Neuronal stem cell (in vitro differentiated cells): ENCODE data around the gene CCDC92.

Source experiments
- DNase-seq: peaks from one replicate; pipeline ENCODE4 v3.0.0-alpha.2; 2013; ENCODE audit warnings: low spot score
- H2AFZ ChIP-seq: one replicate; pipeline ENCODE4 v1.6.1; 2013; ENCODE audit warnings: mild to moderate bottlenecking, low read length, inconsistent platforms
- H2AK5ac ChIP-seq: 2 replicates; pipeline ENCODE4 v1.6.1; 2013; ENCODE audit warnings: low read depth, mild to moderate bottlenecking, inconsistent platforms, low read length, moderate library complexity, mixed read lengths
- H2BK120ac ChIP-seq: 2 replicates; pipeline ENCODE4 v1.6.1; 2013; ENCODE audit warnings: low read depth, mild to moderate bottlenecking, inconsistent platforms, low read length, moderate library complexity, mixed read lengths
- H2BK12ac ChIP-seq: one replicate; pipeline ENCODE4 v1.6.1; 2013; ENCODE audit warnings: low read length, inconsistent platforms
- H2BK15ac ChIP-seq: 2 replicates; pipeline ENCODE4 v1.6.1; 2013; ENCODE audit warnings: mild to moderate bottlenecking, low read length, inconsistent platforms, mixed read lengths
- H2BK5ac ChIP-seq: one replicate; pipeline ENCODE4 v1.6.1; 2013; ENCODE audit warnings: inconsistent platforms, mild to moderate bottlenecking, low read length, moderate library complexity
- H3K14ac ChIP-seq: one replicate; pipeline ENCODE4 v1.6.1; 2013; ENCODE audit warnings: low read length, inconsistent platforms
- H3K18ac ChIP-seq: 2 replicates; pipeline ENCODE4 v1.6.1; 2013; ENCODE audit warnings: low read length, inconsistent platforms
- H3K23ac ChIP-seq: 2 replicates; pipeline ENCODE4 v1.6.1; 2013; ENCODE audit warnings: low read depth, mild to moderate bottlenecking, mixed read lengths, low read length, inconsistent platforms; ENCODE audit not compliant: poor library complexity
- H3K27ac ChIP-seq: replicated peaks from 3 replicates; pipeline ENCODE4 v1.5.1; 2013; ENCODE audit warnings: low read length, inconsistent platforms
- H3K27me3 ChIP-seq, 3 experiments: 2 replicates each; pipeline ENCODE4 v1.6.1; 2013; ENCODE audit warnings: low read length in 3 of 3, mild to moderate bottlenecking in 2 of 3, inconsistent platforms in 1 of 3, low read depth in 1 of 3, mixed read lengths in 1 of 3, moderate library complexity in 1 of 3; ENCODE audit not compliant: control insufficient read depth in 3 of 3, insufficient read depth in 3 of 3
- H3K36me3 ChIP-seq, 2 donors: replicated peaks in 1 of 2; 2 replicates each; pipeline ENCODE4 v1.6.1; 2013; ENCODE audit warnings: low read length in 2 of 2; ENCODE audit not compliant: control insufficient read depth in 2 of 2, insufficient read depth in 2 of 2
- H3K4ac ChIP-seq: 2 replicates; pipeline ENCODE4 v1.6.1; 2013; ENCODE audit warnings: inconsistent platforms, mild to moderate bottlenecking, low read length, moderate library complexity
- H3K4me1 ChIP-seq, 2 donors: 1 replicate in 1 of 2; 2 replicates in 1 of 2; pipeline ENCODE4 v1.6.1; 2013; ENCODE audit warnings: low read length in 2 of 2, low read depth in 1 of 2; ENCODE audit not compliant: control insufficient read depth in 2 of 2, insufficient read depth in 1 of 2
- H3K4me2 ChIP-seq: one replicate; pipeline ENCODE4 v1.6.1; 2013; ENCODE audit warnings: mild to moderate bottlenecking, low read length, inconsistent platforms; ENCODE audit not compliant: insufficient read depth, poor library complexity, severe bottlenecking
- H3K4me3 ChIP-seq, 2 donors: 2 replicates each; pipeline ENCODE4 v1.5.1; 2013; ENCODE audit warnings: low read length in 2 of 2, mild to moderate bottlenecking in 2 of 2, inconsistent platforms in 1 of 2, moderate library complexity in 1 of 2
- H3K79me1 ChIP-seq: one replicate; pipeline ENCODE4 v1.6.1; 2013; ENCODE audit warnings: low read depth, mild to moderate bottlenecking, inconsistent platforms, low read length, moderate library complexity
- H3K9ac ChIP-seq: one replicate; pipeline ENCODE4 v1.6.1; 2013; ENCODE audit warnings: mild to moderate bottlenecking, low read depth, low read length, inconsistent platforms; ENCODE audit not compliant: poor library complexity
- H3K9me3 ChIP-seq, 2 donors: replicated peaks in 1 of 2; 2 replicates each; pipeline versions ENCODE3 to v1.6.1; 2013; ENCODE audit warnings: low read length in 2 of 2, mild to moderate bottlenecking in 2 of 2, inconsistent platforms in 1 of 2, low read depth in 1 of 2, mixed read lengths in 1 of 2, moderate library complexity in 1 of 2; ENCODE audit not compliant: control insufficient read depth in 2 of 2, insufficient read depth in 1 of 2
- H4K8ac ChIP-seq: one replicate; pipeline ENCODE4 v1.6.1; 2013; ENCODE audit warnings: low read depth, mild to moderate bottlenecking, inconsistent platforms, low read length, moderate library complexity
- H4K91ac ChIP-seq: one replicate; pipeline ENCODE4 v1.6.1; 2013; ENCODE audit warnings: low read length, low read depth, mild to moderate bottlenecking, inconsistent platforms; ENCODE audit not compliant: poor library complexity
- WGBS, 2 donors: extraction: QIAGEN DNeasy Blood & Tissue Kit; methylation state at CpG; one replicate each; pipeline ENCODE4 v1.1.7; 2013; ENCODE audit warnings: missing lambda C conversion rate in 2 of 2, mixed read lengths in 1 of 2; ENCODE audit not compliant: insufficient read length in 2 of 2, insufficient replicate concordance in 1 of 2; ENCODE audit errors: extremely low coverage in 2 of 2; 5-methylcytosine and 5-hydroxymethylcytosine counted together

Gene CCDC92

GRCh38 chr12:123973552-123974341 lies 1.1 kb upstream of the CCDC92 start:
- Histone ChIP-seq H3K36me3 (peaks cover 8 to 48% of the 10 kb centered on the region in 2 donors), H3K4ac (no peak overlapping the region), H3K14ac (peak overlapping the region; percentile 89), H3K18ac (peak overlapping the region; percentile 93), H2AK5ac (peak overlapping the region; percentile 81), H3K23ac (peak overlapping the region; percentile 85), H3K9me3 (no peaks in the 10 kb centered on the region), H3K79me1 (peaks cover 4% of the 10 kb centered on the region), H3K4me1 (peaks cover 4 to 11% of the 10 kb centered on the region in 2 donors), H2BK12ac (peak overlapping the region; percentile 41), H3K4me3 (peak overlapping the region; percentile 64 to 95), H2BK15ac (peak overlapping the region; percentile 55), H3K27me3 (peaks cover 0 to 6% (median 0%) of the 10 kb centered on the region in 3 experiments), H4K8ac (no peak overlapping the region), H3K27ac (peak overlapping the region; percentile 87), H3K9ac (peak overlapping the region; percentile 75), H4K91ac (no peak overlapping the region), H2BK5ac (peak overlapping the region; percentile 93), H3K4me2 (peak overlapping the region; percentile 77), H2BK120ac (peak overlapping the region; percentile 94), H2AFZ (peak overlapping the region; percentile 88)
- DNase-seq: peak; percentile 15
- WGBS, 2 donors: no CpG with 5 or more reads among the region's 69 CpGs

- H3K9ac ChIP-seq: peak overlapping the region; percentile 65
- peaks cover 4% of the 10 kb centered on the region for H3K79me1 ChIP-seq
- peaks cover 4 to 11% of the 10 kb centered on the region in 2 donors for H3K4me1 ChIP-seq
- H3K9me3 ChIP-seq: no peaks in the 10 kb centered on the region
- no CpG with 5 or more reads among the region's 55 CpGs for WGBS, 2 donors
- H3K23ac ChIP-seq: peak overlapping the region; percentile 2
- no peak overlapping the region for H4K91ac ChIP-seq
- H2BK120ac ChIP-seq: no peak overlapping the region
- peak overlapping the region; percentile 96 for H3K18ac ChIP-seq
- peak overlapping the region; percentile 64 to 92 for H3K4me3 ChIP-seq
- H3K14ac ChIP-seq: no peak overlapping the region
- peak; percentile 49 for DNase-seq
- H2BK5ac ChIP-seq: peak overlapping the region; percentile 66
- H2BK12ac ChIP-seq: no peak overlapping the region
- no peak overlapping the region for H3K4ac ChIP-seq
- H3K27ac ChIP-seq: peak overlapping the region; percentile 75
- peaks cover 0 to 6% (median 0%) of the 10 kb centered on the region in 3 experiments for H3K27me3 ChIP-seq
- peak overlapping the region; percentile 81 for H2BK15ac ChIP-seq
- peak overlapping the region; percentile 78 for H3K4me2 ChIP-seq
- no peak overlapping the region for H2AK5ac ChIP-seq
- H4K8ac ChIP-seq: no peak overlapping the region
- H3K36me3 ChIP-seq: peaks cover 5 to 39% of the 10 kb centered on the region in 2 donors
- H2AFZ ChIP-seq: peak overlapping the region; percentile 70
Observed at GRCh38 chr12:123971770-123972456, 718 bp downstream of the CCDC92 start.

DNA sequence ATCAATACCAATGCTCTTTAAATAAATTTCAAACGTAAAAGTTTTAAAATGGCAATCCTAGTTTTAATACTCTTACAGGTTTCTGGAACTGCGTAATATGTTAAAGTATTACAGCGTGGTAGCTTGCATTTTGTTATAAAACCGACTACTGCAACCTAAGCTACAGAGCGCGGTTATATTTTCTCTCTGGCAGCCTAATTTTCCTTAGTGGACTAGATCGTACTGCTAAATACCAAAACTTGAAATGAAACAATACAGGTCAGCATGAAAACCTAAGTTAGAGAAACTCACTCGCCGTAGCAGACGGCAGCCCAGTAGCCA lies 1.2 kb downstream of the CCDC92 start:
- Histone ChIP-seq H3K4me2 (peak overlapping the region; percentile 78), H3K36me3 (peaks cover 3 to 34% of the 10 kb centered on the region in 2 donors), H3K4me1 (peaks cover 4 to 11% of the 10 kb centered on the region in 2 donors), H3K18ac (no peak overlapping the region), H4K8ac (no peak overlapping the region), H2AK5ac (no peak overlapping the region), H3K23ac (peak overlapping the region; percentile 2), H2BK12ac (no peak overlapping the region), H3K9me3 (no peaks in the 10 kb centered on the region), H2BK15ac (no peak overlapping the region), H3K27me3 (peaks cover 0 to 6% (median 0%) of the 10 kb centered on the region in 3 experiments), H2BK5ac (no peak overlapping the region), H3K14ac (no peak overlapping the region), H2AFZ (peak overlapping the region; percentile 70), H3K4ac (no peak overlapping the region), H3K9ac (peak overlapping the region; percentile 65), H3K27ac (no peak overlapping the region), H3K79me1 (peaks cover 3% of the 10 kb centered on the region), H2BK120ac (no peak overlapping the region), H4K91ac (no peak overlapping the region), H3K4me3 (peak overlapping the region; percentile 64 to 92)
- no CpG with 5 or more reads among the region's 10 CpGs for WGBS, 2 donors
- DNase-seq: peak; percentile 12

DNA sequence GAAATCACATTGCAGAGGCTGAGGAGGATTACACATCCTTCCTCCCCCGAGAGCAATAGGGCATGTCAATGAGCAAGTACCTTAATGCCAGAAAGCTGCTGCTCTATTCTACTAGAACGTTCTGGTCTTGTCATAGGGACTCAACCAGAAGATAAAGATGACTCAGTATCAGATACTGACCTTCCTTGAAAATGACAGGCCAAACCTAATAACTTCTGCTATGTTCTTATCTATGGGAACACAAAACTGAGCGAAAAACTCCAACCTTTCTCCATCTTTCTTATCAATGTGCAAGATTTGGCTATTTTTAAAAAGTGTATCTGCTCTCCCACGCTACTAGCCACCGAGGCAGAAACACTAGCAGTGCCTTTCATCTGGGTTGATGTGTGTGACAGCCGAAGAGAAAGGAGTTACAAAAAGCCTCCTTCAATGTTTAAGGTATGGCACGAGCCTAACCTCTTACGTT lies 5.5 kb downstream of the CCDC92 start:
- Histone ChIP-seq H3K27ac (no peak overlapping the region), H2BK15ac (no peak overlapping the region), H4K8ac (no peak overlapping the region), H3K9ac (no peak overlapping the region), H3K18ac (no peak overlapping the region), H3K4ac (no peak overlapping the region), H2AFZ (no peak overlapping the region), H3K14ac (no peak overlapping the region), H3K79me1 (no peaks in the 10 kb centered on the region), H2BK120ac (no peak overlapping the region), H2AK5ac (no peak overlapping the region), H3K23ac (no peak overlapping the region), H3K4me2 (no peak overlapping the region), H3K9me3 (no peaks in the 10 kb centered on the region), H4K91ac (no peak overlapping the region), H2BK5ac (no peak overlapping the region), H2BK12ac (no peak overlapping the region), H3K36me3 (peaks cover 0 to 17% of the 10 kb centered on the region in 2 donors), H3K27me3 (peaks cover 0 to 6% (median 0%) of the 10 kb centered on the region in 3 experiments), H3K4me3 (no peak overlapping the region), H3K4me1 (peaks cover 0 to 6% of the 10 kb centered on the region in 2 donors)
- WGBS, 2 donors: no CpG with 5 or more reads among the region's 8 CpGs
- no peak for DNase-seq
